Vagina (tissue), 2 donors: ENCODE results near the gene SLC9A5. TPM values are rescaled to one million over a fixed set of nuclear protein-coding genes. Genes with fewer than 3 reads are reported as not detected.

Experiments used
- DNase-seq, 2 donors: peaks; one replicate each; pipeline ENCODE4 v3.0.0-alpha.2; 2017; ENCODE audit errors: extremely low spot score in 2 of 2
- H3K27ac ChIP-seq: fragments of 200-600 bp; sonication (generic); one replicate; pipeline ENCODE4 v1.5.1; 2019
- H3K27me3 ChIP-seq: fragments of 200-600 bp; sonication (generic); one replicate; pipeline ENCODE4 v1.5.1; 2019
- H3K36me3 ChIP-seq, 2 donors: fragments of 200-600 bp; sonication (generic); one replicate each; pipeline ENCODE4 v1.5.1; 2017 to 2019
- H3K4me1 ChIP-seq: fragments of 200-600 bp; sonication (generic); one replicate; pipeline ENCODE4 v1.5.1; 2019
- H3K4me3 ChIP-seq, 2 donors: fragments of 200-600 bp; sonication (generic); 1 replicate in 1 of 2; 2 replicates in 1 of 2; pipeline ENCODE4 v1.5.1; 2016 to 2019
- H3K9me3 ChIP-seq: fragments of 200-600 bp; sonication (generic); one replicate; pipeline ENCODE4 v1.5.1; 2019
- CTCF ChIP-seq, 3 experiments: fragments of 450-650 bp in 2 of 3; fragments of 200-600 bp in 1 of 3; sonication (generic) in 1 of 3; IDR thresholded peaks; one replicate each; pipeline ENCODE4 v1.5.1; 2017 to 2019; ENCODE audit warnings: antibody characterized with exemption in 3 of 3, mild to moderate bottlenecking in 2 of 3, moderate library complexity in 2 of 3
- POLR2A ChIP-seq, 2 donors: fragments of 450-650 bp; IDR thresholded peaks; one replicate each; pipeline ENCODE4 v1.6.1; 2017; ENCODE audit warnings: antibody characterized with exemption in 2 of 2, mild to moderate bottlenecking in 2 of 2, moderate library complexity in 2 of 2
- POLR2AphosphoS5 ChIP-seq, 2 donors: sonication (generic); formaldehyde crosslinking; IDR thresholded peaks; one replicate each; pipeline ENCODE4 v1.9.0; 2017; ENCODE audit warnings: antibody characterized with exemption in 2 of 2, mild to moderate bottlenecking in 2 of 2, low read depth in 1 of 2; ENCODE audit not compliant: insufficient read depth in 1 of 2
- intact Hi-C: fragments of 100-400 bp; cut with DNase I; formaldehyde crosslinking; loops from one replicate; pipeline ENCODE4 v1.15.1; 2023
- total RNA-seq: library from RNA; depleted of rRNA; stranded (reverse); fragments of >200 nt; gene quantifications from one replicate; pipeline ENCODE4 v1.2.3, GENCODE V29; 2016

Gene SLC9A5
- total RNA-seq, 1 donor from 2014 or later = 0.49 TPM

GRCh38 chr16:67209565-67209964, 39.2 kb upstream of the SLC9A5 start:
- H3K36me3 ChIP-seq = no peaks in the 10 kb centered on the region
- H3K27me3 ChIP-seq = no peaks in the 10 kb centered on the region
- H3K27ac ChIP-seq = no peak overlapping the region
- intact Hi-C loops = no loop called here
- no peak overlapping the region for H3K4me3 ChIP-seq
- TF ChIP-seq POLR2AphosphoS5 (IDR thresholded peaks at IDR 0.05; ENCODE audit: insufficient read depth in 1 of 2, low read depth in 1 of 2) = no peak
- no peak for TF ChIP-seq POLR2A (IDR thresholded peaks at IDR 0.05)
- no peak for TF ChIP-seq CTCF (IDR thresholded peaks at IDR 0.05)
- no peaks in the 10 kb centered on the region for H3K9me3 ChIP-seq
- H3K4me1 ChIP-seq = no peaks in the 10 kb centered on the region
- no peak for DNase-seq

GRCh38 chr16:67210069-67210937, 38.5 kb upstream of the SLC9A5 start:
- no peaks in the 10 kb centered on the region for H3K9me3 ChIP-seq

GRCh38 chr16:67211674-67212073, 37.1 kb upstream of the SLC9A5 start:
- H3K4me3 ChIP-seq = no peak overlapping the region

More at GRCh38 chr16:67210069-67210937, 38.5 kb upstream of the SLC9A5 start:
- TF ChIP-seq POLR2AphosphoS5 (IDR thresholded peaks at IDR 0.05; ENCODE audit: insufficient read depth in 1 of 2, low read depth in 1 of 2) (no peak), CTCF (IDR thresholded peaks at IDR 0.05) (no peak), POLR2A (IDR thresholded peaks at IDR 0.05) (no peak)
- Histone ChIP-seq H3K27me3 (no peaks in the 10 kb centered on the region), H3K4me1 (no peaks in the 10 kb centered on the region), H3K36me3 (no peaks in the 10 kb centered on the region), H3K27ac (no peak overlapping the region), H3K4me3 (no peak overlapping the region)
- no peak for DNase-seq
- intact Hi-C loops = no loop called here

GRCh38 chr16:67212766-67213165, 36.0 kb upstream of the SLC9A5 start:
- H3K4me3 ChIP-seq = no peak overlapping the region
- intact Hi-C loops = no loop called here
- H3K27ac ChIP-seq = no peak overlapping the region
- TF ChIP-seq POLR2A (IDR thresholded peaks at IDR 0.05) = no peak
- TF ChIP-seq CTCF (IDR thresholded peaks at IDR 0.05) = no peak
- TF ChIP-seq POLR2AphosphoS5 (IDR thresholded peaks at IDR 0.05; ENCODE audit: insufficient read depth in 1 of 2, low read depth in 1 of 2) = no peak
- H3K9me3 ChIP-seq = no peaks in the 10 kb centered on the region
- no peaks in the 10 kb centered on the region for H3K27me3 ChIP-seq
- H3K4me1 ChIP-seq = no peaks in the 10 kb centered on the region
- no peak for DNase-seq
- no peaks in the 10 kb centered on the region for H3K36me3 ChIP-seq

More at GRCh38 chr16:67211674-67212073, 37.1 kb upstream of the SLC9A5 start:
- no peak for DNase-seq
- Histone ChIP-seq H3K27me3 (no peaks in the 10 kb centered on the region), H3K9me3 (no peaks in the 10 kb centered on the region), H3K36me3 (no peaks in the 10 kb centered on the region), H3K4me1 (no peaks in the 10 kb centered on the region), H3K27ac (no peak overlapping the region)
- intact Hi-C loops = no loop called here
- TF ChIP-seq CTCF (IDR thresholded peaks at IDR 0.05) (no peak), POLR2AphosphoS5 (IDR thresholded peaks at IDR 0.05; ENCODE audit: insufficient read depth in 1 of 2, low read depth in 1 of 2) (no peak), POLR2A (IDR thresholded peaks at IDR 0.05) (no peak)
